ENCODE data around the gene ACP7. TPM values are rescaled to one million over a fixed set of nuclear protein-coding genes. Genes with fewer than 3 reads are reported as not detected.

The ACP7 gene
- total and polyA plus RNA-seq, 10 of the 15 experiments (the other 5 are each of a cell fraction or from before 2014, with no cell fraction given) = not detected

- WGBS (ENCODE audit: insufficient coverage, insufficient replicate concordance, low lambda C conversion rate, missing lambda C conversion rate) = 34% methylated on average over 7 of the region's 7 CpGs
- RAD21 ChIA-PET (ENCODE audit: unreplicated experiment) = no interaction called here
Observed at GRCh38 chr19:39106194-39106593, 22.0 kb downstream of the ACP7 start.

More at GRCh38 chr19:39106194-39106593, 22.0 kb downstream of the ACP7 start:
- no peaks in the 10 kb centered on the region for H3K36me3 ChIP-seq (ENCODE audit: control insufficient read depth in 2 of 2, insufficient read depth in 2 of 2, low read length in 1 of 2)
- no peaks in the 10 kb centered on the region for H4K20me1 ChIP-seq (ENCODE audit: control insufficient read depth, insufficient read depth)
- H3K9me3 ChIP-seq (replicated peaks; ENCODE audit: control insufficient read depth, insufficient read depth, low read length) = no peaks in the 10 kb centered on the region
- no peak overlapping the region for H3K4me3 ChIP-seq
- no peaks in the 10 kb centered on the region for H3K79me2 ChIP-seq (ENCODE audit: control insufficient read depth, insufficient read depth, low read length)
- in situ Hi-C loops (cut with MboI) (no loop called here), intact Hi-C loops (cut with micrococcal nuclease; ENCODE audit: unreplicated experiment) (no loop called here)
- DNase-seq (ENCODE audit: low read depth, low spot score) = no peak
- H2AFZ ChIP-seq (ENCODE audit: control insufficient read depth, low read depth, low read length) = no peak overlapping the region
- ATAC-seq = no peak
- no peak overlapping the region for H3K27ac ChIP-seq (ENCODE audit: control insufficient read depth, insufficient read depth)
- no peaks in the 10 kb centered on the region for H3K4me1 ChIP-seq (ENCODE audit: control insufficient read depth, insufficient read depth, low read length)
- BruUV-seq (replicated peaks) = no TSS peak
- no peak for TF ChIP-seq POLR2A (IDR thresholded peaks at IDR 0.05; ENCODE audit: low read depth, low read length)
- no peak for TF ChIP-seq NFYA (IDR thresholded peaks at IDR 0.05; ENCODE audit: borderline replicate concordance, low read depth, low read length)
- TF ChIP-seq, protein P1, sequence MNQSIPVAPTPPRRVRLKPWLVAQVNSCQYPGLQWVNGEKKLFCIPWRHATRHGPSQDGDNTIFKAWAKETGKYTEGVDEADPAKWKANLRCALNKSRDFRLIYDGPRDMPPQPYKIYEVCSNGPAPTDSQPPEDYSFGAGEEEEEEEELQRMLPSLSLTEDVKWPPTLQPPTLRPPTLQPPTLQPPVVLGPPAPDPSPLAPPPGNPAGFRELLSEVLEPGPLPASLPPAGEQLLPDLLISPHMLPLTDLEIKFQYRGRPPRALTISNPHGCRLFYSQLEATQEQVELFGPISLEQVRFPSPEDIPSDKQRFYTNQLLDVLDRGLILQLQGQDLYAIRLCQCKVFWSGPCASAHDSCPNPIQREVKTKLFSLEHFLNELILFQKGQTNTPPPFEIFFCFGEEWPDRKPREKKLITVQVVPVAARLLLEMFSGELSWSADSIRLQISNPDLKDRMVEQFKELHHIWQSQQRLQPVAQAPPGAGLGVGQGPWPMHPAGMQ (IDR thresholded peaks at IDR 0.05; ENCODE audit: borderline replicate concordance) = no peak
- no peak for TF ChIP-seq MEF2A (IDR thresholded peaks at IDR 0.05; ENCODE audit: insufficient read depth, low read depth, low read length)
- TF ChIP-seq HDAC6 (IDR thresholded peaks at IDR 0.05; ENCODE audit: unreplicated experiment) = no peak
- no peak for TF ChIP-seq CTCF (IDR thresholded peaks at IDR 0.05 in 2 of 3, conservative IDR thresholded peaks at IDR 0.05 in 1 of 3; ENCODE audit: control insufficient read depth in 2 of 3, extremely low read depth in 1 of 3, insufficient read depth in 1 of 3, low read depth in 3 of 3, low read length in 3 of 3)
- TF ChIP-seq ZNF384 (IDR thresholded peaks at IDR 0.05; ENCODE audit: borderline replicate concordance, low read depth, low read length) = no peak
- no peak for TF ChIP-seq KAT2A (conservative IDR thresholded peaks at IDR 0.05; ENCODE audit: control insufficient read depth, low read depth, low read length)
- no peak for TF ChIP-seq ELK1 (IDR thresholded peaks at IDR 0.05; ENCODE audit: low read depth, low read length)
- ChIA-PET CTCF (no interaction called here), POLR2A (no interaction called here), SMC1A (ENCODE audit: uncharacterized antibody, unreplicated experiment) (no interaction called here)
- H3K27me3 ChIP-seq (replicated peaks in 1 of 2; ENCODE audit: control insufficient read depth in 2 of 2, insufficient read depth in 2 of 2, low read length in 1 of 2) = no peaks in the 10 kb centered on the region; a peak in 1 of 4 replicates
- no peak overlapping the region for H3K4me2 ChIP-seq (ENCODE audit: control insufficient read depth, insufficient read depth)
- no peak for FAIRE-seq
- no peak overlapping the region for H3K9ac ChIP-seq (ENCODE audit: control insufficient read depth, insufficient read depth, low read length)
